Panc1 (cell line): ENCODE measurements around the gene SLC25A45. TPM values are rescaled to one million over a fixed set of nuclear protein-coding genes. Genes with fewer than 3 reads are reported as not detected.

Source experiments
- ATAC-seq: fragments of 200-7000 bp; cut with Tn5 transposase; 2 replicates; pipeline ENCODE4 v1.9.1; 2020; ENCODE audit warnings: mild to moderate bottlenecking, moderate library complexity
- BruUV-seq: library from RNA; stranded (reverse); fragments of 400-500 nt; replicated peaks from 2 replicates; lab custom pipeline; 2021; lab: Mats Ljungman, UMichigan
- CTCF ChIA-PET: fragments of 300-600 bp; sonication (Branson Sonifier 250); formaldehyde crosslinking; loops from one replicate; lab custom pipeline; 2022; ENCODE audit warnings: antibody characterized with exemption; lab: Charles Lee
- POLR2A ChIA-PET: fragments of 300-600 bp; sonication (Branson Sonifier 250); formaldehyde crosslinking; loops from one replicate; lab custom pipeline; 2022; ENCODE audit warnings: antibody characterized with exemption; lab: Charles Lee
- DNase-seq: peaks from one replicate; pipeline ENCODE4 v3.0.0-alpha.2; 2010; ENCODE audit warnings: low read depth, low spot score
- H3K27ac ChIP-seq: 2 replicates; pipeline ENCODE4 v1.5.1; 2011; ENCODE audit warnings: mild to moderate bottlenecking, low read length, inconsistent platforms
- H3K27me3 ChIP-seq: fragments of 200-500 bp; sonication (Bioruptor generic); 2 replicates; pipeline ENCODE4 v1.6.0; 2014; ENCODE audit warnings: low read length, inconsistent platforms; ENCODE audit not compliant: control insufficient read depth, insufficient read depth
- H3K36me3 ChIP-seq: fragments of 200-500 bp; sonication (Bioruptor generic); 2 replicates; pipeline ENCODE4 v1.5.1; 2014; ENCODE audit warnings: inconsistent platforms, mild to moderate bottlenecking, low read length, moderate library complexity; ENCODE audit not compliant: control insufficient read depth, insufficient read depth
- H3K4me1 ChIP-seq: 2 replicates; pipeline ENCODE4 v1.5.1; 2011; ENCODE audit warnings: inconsistent platforms, mild to moderate bottlenecking, low read length, moderate library complexity; ENCODE audit not compliant: control insufficient read depth, insufficient read depth
- H3K4me3 ChIP-seq, 2 experiments: 2 replicates each; pipeline ENCODE4 v1.5.1; 2011 to 2012; ENCODE audit warnings: low read depth in 2 of 2, low read length in 2 of 2, mild to moderate bottlenecking in 2 of 2, inconsistent platforms in 1 of 2, moderate library complexity in 1 of 2
- H3K9me3 ChIP-seq: fragments of 200-500 bp; sonication (Bioruptor generic); 2 replicates; pipeline ENCODE4 v1.5.1; 2014; ENCODE audit warnings: low read depth, mild to moderate bottlenecking, inconsistent platforms, low read length, moderate library complexity; ENCODE audit not compliant: control insufficient read depth, insufficient read depth
- CTCF ChIP-seq: fragments of 450-650 bp; IDR thresholded peaks from 2 replicates; pipeline ENCODE4 v1.5.1; 2017; ENCODE audit warnings: mild to moderate bottlenecking
- POLR2AphosphoS5 ChIP-seq: IDR thresholded peaks from 2 replicates; pipeline ENCODE4 v1.6.1; 2012; ENCODE audit warnings: mild to moderate bottlenecking, low read depth, low read length, moderate library complexity
- REST ChIP-seq, 2 experiments: IDR thresholded peaks; 2 replicates each; pipeline ENCODE4 v1.6.1; 2011 to 2012; ENCODE audit warnings: low read depth in 2 of 2, control low read depth in 1 of 2, low read length in 1 of 2, mild to moderate bottlenecking in 1 of 2, moderate library complexity in 1 of 2; ENCODE audit not compliant: insufficient read depth in 1 of 2
- SIN3A ChIP-seq: IDR thresholded peaks from 2 replicates; pipeline ENCODE4 v1.6.1; 2012; ENCODE audit warnings: low read depth, mild to moderate bottlenecking, low read length, moderate library complexity, borderline replicate concordance; ENCODE audit not compliant: insufficient read depth
- TCF7L2 ChIP-seq: IDR thresholded peaks from 2 replicates; pipeline ENCODE4 v1.6.1; 2011; ENCODE audit warnings: mild to moderate bottlenecking, low read depth, low read length, inconsistent platforms
- in situ Hi-C: cut with HindIII; loops from 2 replicates; pipeline ENCODE4 v1.10.0; 2016; ENCODE audit warnings: low sequenced_read_pairs, low pct_unique_long_range_greater_than_20kb
- intact Hi-C: fragments of 100-400 bp; cut with micrococcal nuclease; formaldehyde crosslinking; loops from one replicate; pipeline ENCODE4 v1.10.0; 2022; ENCODE audit not compliant: unreplicated experiment
- total RNA-seq: library from RNA; stranded (reverse); gene quantifications from one replicate; pipeline ENCODE4 v1.2.1, GENCODE V29; 2021; ENCODE audit not compliant: unreplicated experiment

The SLC25A45 gene
- total RNA-seq, 1 experiment from 2014 or later, result 9.8 TPM

GRCh38 chr11:65393513-65394079 is 11.2 kb upstream of the SLC25A45 start:
- in situ Hi-C loops, result no loop called here
- Histone ChIP-seq H3K4me3 (no peak overlapping the region), H3K27me3 (no peaks in the 10 kb centered on the region), H3K36me3 (no peaks in the 10 kb centered on the region), H3K4me1 (peaks cover 27% of the 10 kb centered on the region), H3K27ac (no peak overlapping the region), H3K9me3 (no peaks in the 10 kb centered on the region)
- DNase-seq (no peak), ATAC-seq (no peak)
- intact Hi-C loops, result no loop called here
- ChIA-PET CTCF (interaction anchor here (0.5 kb wide), 1 partner anchor 125 kb away, joined by 5 read pairs; no protein-coding TSS in a partner anchor), POLR2A (no interaction called here)
- no TSS peak for BruUV-seq
- TF ChIP-seq REST (IDR thresholded peaks at IDR 0.05; ENCODE audit: insufficient read depth in 1 of 2, low read depth in 2 of 2, low read length in 1 of 2) (no peak), SIN3A (no peak), TCF7L2 (no peak), POLR2AphosphoS5 (no peak), CTCF (no peak)

GRCh38 chr11:65392899-65393298 is 10.5 kb upstream of the SLC25A45 start:
- H3K4me3 ChIP-seq, result no peak overlapping the region
- H3K9me3 ChIP-seq, result no peaks in the 10 kb centered on the region
- BruUV-seq, result no TSS peak
- H3K36me3 ChIP-seq, result no peaks in the 10 kb centered on the region
- POLR2A ChIA-PET, result no interaction called here
- in situ Hi-C loops (no loop called here), intact Hi-C loops (no loop called here)
- ATAC-seq (no peak), DNase-seq (no peak)
- CTCF ChIA-PET, result interaction anchor here (0.5 kb wide), 1 partner anchor 126 kb away, joined by 5 read pairs; no protein-coding TSS in a partner anchor
- no peaks in the 10 kb centered on the region for H3K27me3 ChIP-seq
- no peak overlapping the region for H3K27ac ChIP-seq
- H3K4me1 ChIP-seq, result peaks cover 34% of the 10 kb centered on the region
- TF ChIP-seq SIN3A (no peak), POLR2AphosphoS5 (no peak), CTCF (no peak), TCF7L2 (no peak), REST (IDR thresholded peaks at IDR 0.05; ENCODE audit: insufficient read depth in 1 of 2, low read depth in 2 of 2, low read length in 1 of 2) (no peak)
